Erythroblast (primary cell): ENCODE results near the gene LHX8.

ENCODE experiments used
- GATA1 ChIP-seq: IDR thresholded peaks from 2 replicates; pipeline ENCODE4 v1.6.1; 2011; ENCODE audit warnings: low read depth, mild to moderate bottlenecking, control low read depth, low read length, moderate library complexity
- POLR2A ChIP-seq: IDR thresholded peaks from 2 replicates; pipeline ENCODE4 v1.6.1; 2011; ENCODE audit warnings: mild to moderate bottlenecking, low read length

DNA sequence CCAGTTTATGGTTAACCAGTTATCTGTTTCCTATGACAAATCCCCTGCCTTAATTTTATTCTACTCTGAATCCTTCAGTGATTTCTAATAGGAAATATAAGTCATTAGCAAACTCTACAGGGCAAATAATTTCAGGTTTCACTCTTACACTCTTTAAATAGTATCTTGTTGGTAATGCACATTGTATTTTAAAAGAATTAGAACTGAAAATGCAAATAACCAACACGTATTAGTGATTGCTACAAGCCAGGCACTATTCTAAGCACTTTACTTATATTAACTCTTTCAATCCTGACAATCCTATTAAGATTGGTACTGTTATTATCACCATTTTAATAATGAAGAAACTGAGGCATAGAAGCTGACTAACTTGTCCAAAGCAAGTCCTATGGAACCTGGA lies 48.3 kb upstream of the LHX8 start:
- TF ChIP-seq POLR2A (no peak), GATA1 (no peak)
